Body of pancreas (tissue), 4 donors: Measurements from ENCODE around the gene AFF3. TPM values are rescaled to one million over a fixed set of nuclear protein-coding genes. Genes with fewer than 3 reads are reported as not detected.

Experiments
- ATAC-seq: fragments of 150-250 bp; one replicate; pipeline ENCODE4 v1.9.1; 2016
- DNase-seq, 4 donors: peaks; one replicate each; pipeline ENCODE4 v3.0.0-alpha.2; 2019
- H3K27ac ChIP-seq, 4 donors: fragments of 200-600 bp; sonication (generic); 1 replicate in 3 of 4; 2 replicates in 1 of 4; pipeline versions ENCODE4 v1.5.1 to v1.6.1; 2016 to 2019; ENCODE audit warnings: mild to moderate bottlenecking in 1 of 4, mixed read lengths in 1 of 4, moderate library complexity in 1 of 4
- H3K27me3 ChIP-seq, 2 donors: fragments of 200-600 bp; sonication (generic); one replicate each; pipeline ENCODE4 v1.6.0; 2016; ENCODE audit warnings: mild to moderate bottlenecking in 1 of 2
- H3K36me3 ChIP-seq, 2 donors: fragments of 200-600 bp; sonication (generic); replicated peaks in 1 of 2; 2 replicates each; pipeline ENCODE4 v1.5.1; 2016; ENCODE audit warnings: low read depth in 2 of 2; ENCODE audit not compliant: insufficient read depth in 1 of 2
- H3K4me1 ChIP-seq: fragments of 200-600 bp; sonication (generic); one replicate; pipeline ENCODE4 v1.6.0; 2016
- H3K4me3 ChIP-seq, 2 donors: fragments of 200-600 bp; sonication (generic); 1 replicate in 1 of 2; 2 replicates in 1 of 2; pipeline ENCODE4 v1.5.1; 2016 to 2019
- H3K9me3 ChIP-seq, 3 donors: fragments of 200-600 bp; sonication (generic); 1 replicate in 2 of 3; 2 replicates in 1 of 3; pipeline ENCODE4 v1.5.1; 2016
- CTCF ChIP-seq, 7 experiments: fragments of 450-650 bp in 4 of 7; fragments of 200-600 bp in 3 of 7; sonication (generic) in 3 of 7; IDR thresholded peaks; one replicate each; pipeline ENCODE4 v1.5.1; 2016 to 2019; ENCODE audit warnings: antibody characterized with exemption in 7 of 7
- POLR2A ChIP-seq, 3 donors: fragments of 450-650 bp; IDR thresholded peaks; one replicate each; pipeline ENCODE4 v1.6.1; 2016; ENCODE audit warnings: antibody characterized with exemption in 3 of 3, mild to moderate bottlenecking in 2 of 3
- WGBS, 2 donors: methylation state at CpG; one replicate each; pipeline ENCODE4 v1.1.5; 2017; 5-methylcytosine and 5-hydroxymethylcytosine counted together
- intact Hi-C: fragments of 100-400 bp; cut with DNase I; formaldehyde crosslinking; loops from one replicate; pipeline ENCODE4 v1.15.1; 2023
- total RNA-seq, 2 donors: library from RNA; depleted of rRNA; stranded (reverse); fragments of >200 nt; gene quantifications; one replicate each; pipeline ENCODE4 v1.1.0, GENCODE V29; 2016

The AFF3 gene
- total RNA-seq, 2 donors from 2014 or later = 0.52 to 0.99 TPM

- ATAC-seq (no peak), DNase-seq (no peak)
- Histone ChIP-seq H3K27me3 (no peaks in the 10 kb centered on the region), H3K9me3 (no peaks in the 10 kb centered on the region), H3K4me3 (no peak overlapping the region), H3K4me1 (no peaks in the 10 kb centered on the region), H3K36me3 (no peaks in the 10 kb centered on the region), H3K27ac (no peak overlapping the region)
- intact Hi-C loops = no loop called here
- TF ChIP-seq POLR2A (IDR thresholded peaks at IDR 0.05) = no peak
- TF ChIP-seq CTCF (IDR thresholded peaks at IDR 0.05) = no peak
- WGBS, 2 donors = 89 to 90% methylated on average over 6 of the region's 6 CpGs
Observed at GRCh38 chr2:99942561-99943347, 199.6 kb downstream of the AFF3 start.

GRCh38 chr2:99940963-99941362 is 201.4 kb downstream of the AFF3 start:
- Histone ChIP-seq H3K4me1 (no peaks in the 10 kb centered on the region), H3K9me3 (no peaks in the 10 kb centered on the region)

GRCh38 chr2:99939135-99939534 is 203.3 kb downstream of the AFF3 start:
- H3K9me3 ChIP-seq = no peaks in the 10 kb centered on the region
- H3K4me1 ChIP-seq = no peaks in the 10 kb centered on the region
- H3K27ac ChIP-seq = no peak overlapping the region
- no peaks in the 10 kb centered on the region for H3K36me3 ChIP-seq
- DNase-seq (no peak), ATAC-seq (no peak)
- intact Hi-C loops = no loop called here
- no peak overlapping the region for H3K4me3 ChIP-seq
- TF ChIP-seq POLR2A (IDR thresholded peaks at IDR 0.05) = no peak
- no peak for TF ChIP-seq CTCF (IDR thresholded peaks at IDR 0.05)
- no peaks in the 10 kb centered on the region for H3K27me3 ChIP-seq
- WGBS, 2 donors = 19 to 22% methylated on average over 1 of the region's 1 CpG

More at GRCh38 chr2:99940963-99941362, 201.4 kb downstream of the AFF3 start:
- Histone ChIP-seq H3K36me3 (no peaks in the 10 kb centered on the region), H3K27me3 (no peaks in the 10 kb centered on the region), H3K4me3 (no peak overlapping the region), H3K27ac (no peak overlapping the region)
- 59 to 61% methylated on average over 7 of the region's 7 CpGs for WGBS, 2 donors
- ATAC-seq = no peak
- DNase-seq = no peak
- intact Hi-C loops = no loop called here
- no peak for TF ChIP-seq POLR2A (IDR thresholded peaks at IDR 0.05)
- no peak for TF ChIP-seq CTCF (IDR thresholded peaks at IDR 0.05)

- H3K4me1 ChIP-seq = no peaks in the 10 kb centered on the region
- intact Hi-C loops = no loop called here
- ATAC-seq (no peak), DNase-seq (no peak)
- no peaks in the 10 kb centered on the region for H3K27me3 ChIP-seq
- TF ChIP-seq CTCF (IDR thresholded peaks at IDR 0.05) = no peak
- no peak for TF ChIP-seq POLR2A (IDR thresholded peaks at IDR 0.05)
- H3K27ac ChIP-seq = no peak overlapping the region
- 87 to 89% methylated on average over 3 of the region's 3 CpGs for WGBS, 2 donors
- no peaks in the 10 kb centered on the region for H3K9me3 ChIP-seq
- H3K4me3 ChIP-seq = no peak overlapping the region
- H3K36me3 ChIP-seq = no peaks in the 10 kb centered on the region
Observed at GRCh38 chr2:99938250-99938649, 204.1 kb downstream of the AFF3 start.

- no peaks in the 10 kb centered on the region for H3K36me3 ChIP-seq
- H3K4me3 ChIP-seq = no peak overlapping the region
- H3K4me1 ChIP-seq = no peaks in the 10 kb centered on the region
- WGBS, 2 donors = 61 to 73% methylated on average over 3 of the region's 3 CpGs
- H3K27ac ChIP-seq = no peak overlapping the region
- ATAC-seq (no peak), DNase-seq (no peak)
- no peaks in the 10 kb centered on the region for H3K9me3 ChIP-seq
- no peaks in the 10 kb centered on the region for H3K27me3 ChIP-seq
- intact Hi-C loops = no loop called here
- no peak for TF ChIP-seq CTCF (IDR thresholded peaks at IDR 0.05)
- TF ChIP-seq POLR2A (IDR thresholded peaks at IDR 0.05) = no peak
Observed at GRCh38 chr2:99936065-99936464, 206.3 kb downstream of the AFF3 start.
